NCI-H524 (cell line): ENCODE results near the gene C5orf15.
"Not testable (repeated sequence)": the region's sequence is repeated elsewhere in the genome, so short reads cannot be mapped to it uniquely, and the experiment has no call there.

Experiments
- DNase-seq, 2 experiments: peaks; one replicate each; lab custom pipeline; 2025; lab: John Stamatoyannopoulos, UW

C5orf15 gene

GRCh38 chr5:133994297-133994989 lies 26.0 kb upstream of the C5orf15 start:
- no peak for DNase-seq

- no peak for DNase-seq
Measured at GRCh38 chr5:133993185-133993936, 24.9 kb upstream of the C5orf15 start.

DNA sequence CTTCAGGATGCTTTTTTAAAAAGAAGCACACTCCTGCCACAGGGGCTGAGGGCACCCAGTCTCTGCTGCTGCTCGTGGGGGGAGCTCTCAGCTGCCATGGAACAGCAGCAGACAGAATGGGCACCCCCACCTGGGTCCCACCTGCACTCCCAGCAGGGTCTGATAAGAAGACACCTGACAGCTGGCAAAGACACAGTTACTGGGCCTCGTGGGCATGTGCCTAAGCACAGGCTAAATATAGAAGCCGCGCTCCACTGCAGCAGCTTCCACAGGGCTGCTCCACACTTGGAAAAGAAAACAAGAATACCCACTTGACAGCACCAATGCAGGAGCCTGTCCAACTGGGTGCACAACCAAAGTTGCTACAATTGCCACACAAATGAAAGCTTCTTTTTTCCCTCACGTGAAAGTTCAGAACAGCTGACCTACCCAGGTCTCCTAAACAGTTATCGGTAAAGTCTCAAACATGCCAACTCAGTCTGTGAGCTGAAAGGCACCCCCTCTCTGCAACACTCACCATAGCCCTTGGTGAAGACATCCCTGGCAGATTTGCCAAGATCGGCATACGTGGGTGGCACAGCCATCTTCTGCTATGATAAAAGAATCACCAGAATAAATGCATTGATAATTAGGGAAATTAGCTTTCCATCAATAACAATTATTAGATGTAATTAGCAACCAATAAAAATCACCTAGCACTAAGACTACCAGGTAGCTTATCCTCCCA lies 24.2 kb upstream of the C5orf15 start:
- peak; percentile 17 to 26 for DNase-seq

DNA sequence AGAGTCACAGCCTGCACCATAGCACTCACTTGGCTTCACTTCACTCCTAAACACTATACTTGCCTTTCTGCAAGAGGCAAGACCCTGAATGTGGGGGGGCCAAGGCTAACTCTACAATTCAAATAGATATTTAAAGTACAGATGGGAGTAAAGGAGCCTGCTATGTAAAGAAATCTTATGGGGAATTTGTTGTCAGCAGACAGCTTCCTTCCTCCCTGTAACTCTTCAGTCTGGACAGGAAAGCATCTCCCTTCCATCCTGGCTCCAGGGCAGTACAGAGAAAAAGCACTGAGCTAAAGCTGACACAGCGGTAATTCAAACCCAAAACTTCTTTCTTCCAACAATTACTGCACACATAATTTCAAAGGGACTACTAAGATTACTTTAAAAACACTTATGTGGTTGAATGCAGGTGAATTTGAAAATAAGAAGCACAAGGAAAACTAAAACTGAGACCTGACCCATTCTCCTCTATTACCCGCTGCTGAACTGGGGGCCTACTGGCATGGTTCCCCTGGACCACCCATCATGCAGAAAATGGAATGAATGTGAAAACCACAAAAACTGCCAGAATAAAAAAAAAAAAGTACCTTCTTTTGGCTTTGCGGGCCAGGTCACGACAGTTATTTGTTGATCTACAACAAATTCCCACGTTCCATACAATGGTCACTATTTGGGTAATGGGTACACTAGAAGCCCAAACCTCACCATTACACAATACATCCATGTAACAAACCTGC lies 22.9 kb upstream of the C5orf15 start:
- DNase-seq: no peak

DNA sequence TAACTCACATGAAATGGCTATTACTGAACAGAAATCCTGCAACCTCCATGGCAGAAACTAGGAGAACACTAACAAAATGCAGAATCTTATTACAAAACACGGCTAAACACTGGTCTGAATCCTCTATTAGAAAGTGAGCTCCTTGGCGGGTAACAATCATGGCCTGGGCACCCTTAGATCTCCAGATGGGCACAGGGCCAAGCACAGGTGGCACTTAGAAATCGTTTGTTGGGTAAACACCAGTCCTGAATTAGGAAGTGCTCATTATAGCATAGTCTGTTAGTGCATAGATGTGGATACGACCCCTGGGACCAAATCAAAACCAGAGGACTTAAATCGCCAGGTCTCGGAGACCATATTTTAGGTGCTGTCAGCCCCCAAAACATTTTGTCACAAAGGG lies 22.0 kb upstream of the C5orf15 start:
- DNase-seq: peak in 1 of 2 experiments; percentile 30

GRCh38 chr5:133985540-133986180 lies 17.2 kb upstream of the C5orf15 start:
- DNase-seq: no peak

- no peak for DNase-seq
Measured at GRCh38 chr5:133983674-133984073, 15.2 kb upstream of the C5orf15 start.

DNA sequence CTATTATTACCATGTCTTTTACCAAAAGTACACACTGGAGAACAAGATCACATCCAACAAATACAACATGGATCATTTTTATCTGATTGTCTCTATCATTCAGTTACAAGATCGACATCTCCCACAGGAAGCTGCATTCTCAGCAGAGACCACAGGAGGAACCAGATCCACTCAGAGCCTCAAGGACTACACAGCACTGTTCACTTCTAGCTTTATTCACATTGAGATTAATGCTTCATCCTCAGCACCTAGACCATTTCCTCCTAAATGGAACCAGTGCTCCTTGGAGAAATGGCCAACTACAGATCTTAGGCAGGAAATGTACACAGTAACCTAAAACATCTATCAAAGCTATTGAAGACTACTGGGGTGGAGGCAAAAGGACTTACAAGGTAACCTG lies 13.3 kb upstream of the C5orf15 start:
- no peak for DNase-seq

GRCh38 chr5:133980652-133981051 lies 12.2 kb upstream of the C5orf15 start:
- no peak for DNase-seq

DNA sequence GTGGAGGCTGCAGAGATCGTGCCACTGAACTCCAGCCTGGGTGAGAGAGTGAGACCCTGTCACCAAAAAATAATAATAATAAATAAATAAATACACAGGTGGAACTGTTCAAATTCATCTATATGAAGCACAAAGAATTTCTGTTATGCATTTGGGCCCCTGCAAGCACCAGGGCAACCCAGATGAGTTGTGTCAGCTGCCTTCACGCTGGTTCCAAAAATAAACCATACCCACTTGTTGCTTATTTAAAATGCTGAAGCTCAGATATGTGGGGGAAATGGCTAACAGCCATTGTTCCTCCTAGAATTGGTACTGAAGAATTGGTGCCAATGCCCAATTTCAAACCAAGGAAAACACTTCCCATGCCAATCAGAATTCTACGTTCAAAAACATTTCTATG lies 10.5 kb upstream of the C5orf15 start:
- no peak for DNase-seq

DNA sequence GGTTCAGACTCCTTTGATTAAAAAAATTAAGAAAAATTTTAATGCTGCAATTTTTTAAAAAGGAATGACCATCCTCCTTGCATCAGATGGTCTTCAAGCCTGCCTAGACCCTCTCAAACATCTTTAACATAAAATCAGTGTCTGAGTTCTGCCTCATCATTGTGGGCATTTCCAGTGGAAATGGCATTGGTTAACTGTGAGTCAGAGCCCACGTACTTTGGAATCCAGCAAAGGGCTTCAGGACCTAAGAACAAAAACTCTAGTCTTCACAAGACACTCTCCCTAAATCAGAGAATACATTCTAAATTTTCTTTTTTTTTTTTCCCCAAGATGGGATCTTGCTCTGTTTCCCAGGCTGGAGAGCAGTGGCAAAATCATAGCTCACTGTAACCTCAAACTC lies 9.4 kb upstream of the C5orf15 start:
- no peak for DNase-seq

DNA sequence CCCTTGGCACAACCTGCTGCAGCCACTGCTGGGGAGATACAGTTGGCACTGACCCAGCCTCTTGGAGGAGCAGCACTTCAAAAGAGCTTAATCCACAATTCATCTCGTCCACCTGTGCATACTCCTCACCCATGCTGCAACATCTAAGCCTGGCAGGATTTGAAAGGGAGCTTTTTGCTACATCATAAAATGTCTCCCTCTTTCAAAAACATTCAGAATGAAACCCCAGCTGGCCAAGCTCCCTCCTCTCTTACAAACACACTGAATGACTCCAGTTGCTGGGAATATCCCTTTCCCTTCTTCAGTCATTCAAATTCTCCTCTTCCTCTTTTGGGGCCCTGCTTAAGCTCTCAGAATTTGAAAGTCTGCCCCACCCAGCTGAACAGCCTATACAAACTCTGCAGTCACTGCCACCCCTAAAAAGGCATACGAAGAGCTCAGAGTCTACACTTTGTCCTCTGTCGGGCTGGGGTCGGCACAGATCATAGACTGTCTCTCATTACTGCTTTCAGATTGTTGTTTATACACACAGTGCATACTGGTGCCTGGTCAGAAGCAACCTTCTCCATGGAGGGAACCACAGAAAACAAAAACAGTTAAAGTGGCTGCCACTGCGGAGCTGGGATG lies 8.8 kb upstream of the C5orf15 start:
- peak; percentile 88 to 96 for DNase-seq

DNA sequence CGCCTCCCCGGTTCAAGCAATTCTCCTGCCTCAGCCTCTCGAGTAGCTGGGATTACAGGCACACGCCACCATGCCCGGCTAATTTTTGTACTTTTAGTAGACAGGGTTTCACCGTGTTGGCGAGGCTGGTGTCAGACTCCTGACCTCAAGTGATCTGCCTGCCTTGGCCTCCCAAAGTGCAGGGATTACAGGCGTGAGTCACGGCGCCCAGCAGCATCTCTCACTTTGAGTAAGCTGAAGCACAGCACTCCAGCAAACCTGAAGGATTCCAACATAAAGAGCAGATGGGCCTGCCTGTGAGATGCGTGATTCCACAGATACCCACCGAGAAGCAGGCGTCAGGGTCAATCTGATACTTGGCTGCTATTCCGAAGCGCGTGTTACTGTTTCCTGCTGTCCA lies 7.1 kb upstream of the C5orf15 start:
- not testable (repeated sequence) for DNase-seq

GRCh38 chr5:133974142-133974541 lies 5.7 kb upstream of the C5orf15 start:
- no peak for DNase-seq

DNA sequence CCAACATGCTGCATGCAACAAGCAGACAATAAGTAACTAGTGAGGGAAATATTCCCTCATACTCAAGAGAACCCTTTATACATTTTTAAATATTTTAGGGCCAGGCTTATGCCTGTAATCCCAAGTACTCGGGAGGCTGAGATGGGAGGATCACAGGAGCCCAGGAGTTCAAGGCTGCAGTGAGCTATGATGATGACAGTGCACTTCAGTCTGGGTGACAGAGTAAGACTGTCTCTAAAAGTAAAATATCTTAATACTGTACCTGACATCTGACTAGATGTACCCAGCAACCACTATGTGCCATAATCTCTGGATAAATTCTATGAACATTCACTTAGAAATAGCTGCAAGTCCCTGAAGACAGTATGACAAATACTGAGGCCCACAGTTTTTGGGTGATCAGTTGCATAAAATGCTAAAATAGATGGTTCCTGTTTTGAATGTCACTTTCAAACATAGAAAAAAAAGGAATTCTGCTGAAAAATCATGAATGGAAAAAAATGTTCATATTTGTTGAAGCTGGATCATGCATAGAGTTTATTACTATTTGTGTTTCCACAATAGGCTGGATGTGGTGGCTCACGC lies 2.0 kb upstream of the C5orf15 start:
- no peak for DNase-seq

GRCh38 chr5:133969654-133970324 lies 1.4 kb upstream of the C5orf15 start:
- no peak for DNase-seq

DNA sequence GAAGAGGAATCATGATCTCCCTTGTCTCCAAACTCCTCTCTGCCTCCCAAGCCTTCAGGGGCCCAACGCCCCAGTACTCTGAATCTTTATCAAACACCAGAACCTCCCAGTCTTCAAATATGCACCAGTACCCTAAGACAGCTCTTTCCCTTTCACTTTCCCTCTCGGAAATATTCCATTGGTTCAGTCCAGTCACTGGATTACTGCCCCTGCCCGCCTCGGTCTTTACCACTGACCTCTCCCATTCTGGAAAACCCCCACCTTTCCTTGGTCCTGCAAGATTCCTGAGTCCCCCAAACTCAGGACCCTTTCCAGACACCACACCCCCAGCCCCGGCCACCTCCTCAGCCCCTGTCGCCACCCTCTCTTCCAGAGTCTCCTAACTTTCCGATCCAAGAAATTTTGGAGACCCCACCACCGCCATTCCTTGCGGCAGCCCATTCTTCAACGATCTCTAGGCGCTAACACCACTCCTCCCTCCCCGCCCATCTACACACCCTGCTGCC lies 674 bp downstream of the C5orf15 start:
- DNase-seq: no peak

DNA sequence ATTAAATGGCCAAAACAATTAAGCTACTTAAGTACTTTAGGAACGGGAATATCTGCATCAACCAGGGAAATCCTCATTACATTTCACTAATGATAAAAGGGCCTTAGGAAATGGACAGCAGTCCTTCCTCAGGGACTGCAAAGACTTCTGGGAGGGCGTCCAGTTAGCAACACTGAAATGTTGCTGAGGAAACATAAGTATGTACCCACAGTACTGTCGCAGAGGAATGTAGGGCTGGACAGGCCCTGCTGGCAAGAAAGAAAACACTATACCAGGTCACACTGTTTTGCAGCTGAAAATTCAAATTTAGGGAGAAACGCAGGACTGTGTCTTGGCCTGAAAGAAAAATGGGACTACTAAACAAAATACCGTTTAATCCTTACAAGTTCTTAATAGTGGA lies 1.3 kb downstream of the C5orf15 start:
- no peak for DNase-seq

DNA sequence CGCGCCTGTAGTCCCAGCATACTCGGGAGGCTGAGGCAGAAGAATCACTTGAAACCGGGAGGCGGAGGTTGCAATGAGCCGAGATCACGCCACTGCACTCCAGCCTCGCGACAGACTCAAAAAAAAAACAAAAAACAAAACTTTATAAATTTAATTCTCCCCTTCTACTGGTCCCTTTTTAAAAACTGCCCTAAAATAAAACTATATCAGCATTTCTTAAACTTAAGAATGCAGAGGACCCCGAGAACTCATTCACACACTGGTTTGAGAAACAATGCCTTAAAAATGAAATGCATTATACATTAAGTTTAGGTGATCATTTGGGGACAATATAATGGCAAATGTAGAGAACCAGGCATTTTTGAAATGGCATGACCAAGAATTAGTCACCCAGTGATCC lies 2.3 kb downstream of the C5orf15 start:
- no peak for DNase-seq

DNA sequence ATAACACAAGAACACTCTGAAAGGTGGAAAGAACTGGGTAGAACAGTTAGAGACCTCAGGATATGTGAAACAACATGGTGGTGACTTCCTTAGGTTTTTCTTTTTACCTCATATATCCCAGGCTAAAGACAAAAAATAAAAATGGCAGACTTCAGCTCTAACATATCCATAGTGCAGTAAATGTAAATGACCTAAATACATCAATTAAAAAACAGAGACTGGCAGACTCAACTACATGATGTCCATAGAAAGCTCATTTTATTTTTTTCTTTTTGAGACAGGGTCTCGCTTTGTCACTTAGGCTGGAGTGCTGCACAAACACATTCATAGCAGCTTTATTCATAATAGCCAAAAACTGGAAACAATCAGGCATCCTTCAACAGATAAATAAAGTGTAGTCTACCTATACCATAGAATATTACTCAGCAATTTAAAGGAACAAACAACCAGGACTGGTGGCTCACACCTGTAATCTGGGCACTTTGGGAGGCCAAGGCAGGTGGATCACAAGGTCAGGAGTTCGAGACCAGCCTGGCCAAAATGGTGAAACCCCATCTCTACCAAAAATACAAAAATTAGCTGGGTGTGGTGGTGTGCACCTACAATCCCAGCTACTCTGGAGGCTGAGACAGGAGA lies 4.8 kb downstream of the C5orf15 start:
- DNase-seq: no peak
